Stimulated activated CD8-positive, alpha-beta memory T cell treated with anti-CD3 and anti-CD28 coated beads, Interleukin-4, amount 100 ng/mL, for 4 hours (primary cell): Measurements from ENCODE around the gene SP9.

Experiments
- DNase-seq, 2 donors: peaks; one replicate each; pipeline ENCODE4 v3.0.0-alpha.2; 2020; ENCODE audit warnings: low read depth in 2 of 2, low spot score in 1 of 2

The SP9 gene

GRCh38 chr2:174333372-174334277 is 1.1 kb upstream of the SP9 start:
- no peak for DNase-seq

- no peak for DNase-seq
Measured at GRCh38 chr2:174334278-174334715, 457 bp upstream of the SP9 start.

GRCh38 chr2:174335254-174335987 is 667 bp downstream of the SP9 start:
- DNase-seq, result no peak

- DNase-seq, result no peak
Measured at GRCh38 chr2:174335988-174336500, 1.3 kb downstream of the SP9 start.

GRCh38 chr2:174336501-174337336 is 2.0 kb downstream of the SP9 start:
- no peak for DNase-seq

- DNase-seq, result no peak
Measured at GRCh38 chr2:174337337-174338146, 2.8 kb downstream of the SP9 start.

- DNase-seq, result no peak
Measured at GRCh38 chr2:174338147-174338605, 3.4 kb downstream of the SP9 start.

GRCh38 chr2:174338671-174339560 is 4.2 kb downstream of the SP9 start:
- DNase-seq, result no peak

GRCh38 chr2:174339561-174340399 is 5.0 kb downstream of the SP9 start:
- DNase-seq, result no peak

GRCh38 chr2:174340400-174341292 is 5.9 kb downstream of the SP9 start:
- DNase-seq, result no peak

GRCh38 chr2:174341293-174341994 is 6.7 kb downstream of the SP9 start:
- peak; percentile 69 to 70 for DNase-seq

- no peak for DNase-seq
Measured at GRCh38 chr2:174341995-174342685, 7.4 kb downstream of the SP9 start.

- DNase-seq, result no peak
Measured at GRCh38 chr2:174342686-174343342, 8.1 kb downstream of the SP9 start.

GRCh38 chr2:174343343-174343622 is 8.5 kb downstream of the SP9 start:
- DNase-seq, result no peak

- no peak for DNase-seq
Measured at GRCh38 chr2:174343623-174344455, 9.1 kb downstream of the SP9 start.
